ENCODE data around the gene ORC5.

GRCh38 chr7:104179178-104179577 is 28.6 kb downstream of the ORC5 start:
- TF ChIP-seq CREB1 (IDR thresholded peaks at IDR 0.05; ENCODE audit: low read depth) (no peak), CEBPB (IDR thresholded peaks at IDR 0.05; ENCODE audit: borderline replicate concordance in 1 of 2, low read depth in 2 of 2, low read length in 2 of 2) (no peak), EZH2 (IDR thresholded peaks at IDR 0.05; ENCODE audit: borderline replicate concordance, control insufficient read depth, low read depth, low read length) (no peak), POLR2A (IDR thresholded peaks at IDR 0.05; ENCODE audit: low read depth, low read length) (no peak), ATF3 (IDR thresholded peaks at IDR 0.05; ENCODE audit: borderline replicate concordance, extremely low read depth, low read depth, low read length) (no peak)
